KOPT-K1 (cell line): ENCODE data around the gene PWP1.

Experiments
- H3K27ac ChIP-seq: fragments of 200-600 bp; sonication (generic); 2 replicates; pipeline ENCODE4 v1.5.1; 2016; ENCODE audit warnings: antibody characterized with exemption, mild to moderate bottlenecking, low read depth, low read length; ENCODE audit not compliant: poor library complexity, severe bottlenecking
- H3K36me3 ChIP-seq: fragments of 200-600 bp; sonication (generic); 2 replicates; pipeline ENCODE4 v1.5.1; 2017; ENCODE audit warnings: antibody characterized with exemption, mild to moderate bottlenecking, low read length, moderate library complexity; ENCODE audit not compliant: insufficient read depth
- H3K9me3 ChIP-seq: fragments of 200-600 bp; sonication (generic); 2 replicates; pipeline ENCODE4 v1.5.1; 2017; ENCODE audit warnings: antibody characterized with exemption, low read length, mild to moderate bottlenecking; ENCODE audit not compliant: insufficient read depth, poor library complexity, severe bottlenecking

PWP1 gene

GRCh38 chr12:107685360-107686248, at the start of gene PWP1:
PWP1 (plus strand) TSS chr12:107685799; CDS start chr12:107685900, 101 bp downstream.
- Histone ChIP-seq H3K9me3 (no peaks in the 10 kb centered on the region), H3K27ac (peak within 1 kb of the TSS; percentile 75), H3K36me3 (peaks cover 24% of the 10 kb centered on the region)

- Histone ChIP-seq H3K9me3 (no peaks in the 10 kb centered on the region), H3K27ac (no peak overlapping the region), H3K36me3 (no peaks in the 10 kb centered on the region)
Observed at GRCh38 chr12:107641154-107641553, 44.4 kb upstream of the PWP1 start.

- Histone ChIP-seq H3K36me3 (no peaks in the 10 kb centered on the region), H3K9me3 (no peaks in the 10 kb centered on the region)
Observed at GRCh38 chr12:107642240-107642639, 43.4 kb upstream of the PWP1 start.

GRCh38 chr12:107645630-107646333, 39.8 kb upstream of the PWP1 start:
- no peaks in the 10 kb centered on the region for H3K36me3 ChIP-seq
- no peaks in the 10 kb centered on the region for H3K9me3 ChIP-seq
- H3K27ac ChIP-seq = no peak overlapping the region

More at GRCh38 chr12:107642240-107642639, 43.4 kb upstream of the PWP1 start:
- no peak overlapping the region for H3K27ac ChIP-seq

GRCh38 chr12:107646436-107646835, 39.2 kb upstream of the PWP1 start:
- H3K9me3 ChIP-seq = no peaks in the 10 kb centered on the region
- H3K36me3 ChIP-seq = no peaks in the 10 kb centered on the region
- H3K27ac ChIP-seq = no peak overlapping the region

- Histone ChIP-seq H3K36me3 (no peaks in the 10 kb centered on the region), H3K9me3 (no peaks in the 10 kb centered on the region), H3K27ac (no peak overlapping the region)
Observed at GRCh38 chr12:107649661-107650061, 35.9 kb upstream of the PWP1 start.

- no peaks in the 10 kb centered on the region for H3K36me3 ChIP-seq
- H3K9me3 ChIP-seq = no peaks in the 10 kb centered on the region
- H3K27ac ChIP-seq = no peak overlapping the region
Observed at GRCh38 chr12:107650977-107651376, 34.6 kb upstream of the PWP1 start.

GRCh38 chr12:107651571-107652449, 33.8 kb upstream of the PWP1 start:
- Histone ChIP-seq H3K36me3 (no peaks in the 10 kb centered on the region), H3K27ac (no peak overlapping the region)

GRCh38 chr12:107653519-107653918, 32.1 kb upstream of the PWP1 start:
- Histone ChIP-seq H3K27ac (no peak overlapping the region), H3K9me3 (no peaks in the 10 kb centered on the region)

More at GRCh38 chr12:107651571-107652449, 33.8 kb upstream of the PWP1 start:
- no peaks in the 10 kb centered on the region for H3K9me3 ChIP-seq

GRCh38 chr12:107654873-107655272, 30.7 kb upstream of the PWP1 start:
- Histone ChIP-seq H3K36me3 (no peaks in the 10 kb centered on the region), H3K27ac (no peak overlapping the region), H3K9me3 (no peaks in the 10 kb centered on the region)

More at GRCh38 chr12:107653519-107653918, 32.1 kb upstream of the PWP1 start:
- no peaks in the 10 kb centered on the region for H3K36me3 ChIP-seq

GRCh38 chr12:107655281-107656065, 30.1 kb upstream of the PWP1 start:
- no peaks in the 10 kb centered on the region for H3K36me3 ChIP-seq
- H3K27ac ChIP-seq = no peak overlapping the region

GRCh38 chr12:107656302-107656701, 29.3 kb upstream of the PWP1 start:
- Histone ChIP-seq H3K27ac (no peak overlapping the region), H3K9me3 (no peaks in the 10 kb centered on the region), H3K36me3 (no peaks in the 10 kb centered on the region)

More at GRCh38 chr12:107655281-107656065, 30.1 kb upstream of the PWP1 start:
- no peaks in the 10 kb centered on the region for H3K9me3 ChIP-seq

- Histone ChIP-seq H3K36me3 (no peaks in the 10 kb centered on the region), H3K27ac (no peak overlapping the region), H3K9me3 (no peaks in the 10 kb centered on the region)
Observed at GRCh38 chr12:107657133-107657532, 28.5 kb upstream of the PWP1 start.

GRCh38 chr12:107657621-107658020, 28.0 kb upstream of the PWP1 start:
- H3K27ac ChIP-seq = no peak overlapping the region
- H3K9me3 ChIP-seq = no peaks in the 10 kb centered on the region
- H3K36me3 ChIP-seq = no peaks in the 10 kb centered on the region
